GM18517 (cell line): ENCODE results near the gene THRB.

ENCODE experiments used
- ATAC-seq: cut with Tn5 transposase; IDR thresholded peaks from one replicate; pipeline ENCODE4 v1.9.1; 2021; ENCODE audit warnings: mild to moderate bottlenecking, moderate library complexity; ENCODE audit not compliant: unreplicated experiment

The THRB gene

DNA sequence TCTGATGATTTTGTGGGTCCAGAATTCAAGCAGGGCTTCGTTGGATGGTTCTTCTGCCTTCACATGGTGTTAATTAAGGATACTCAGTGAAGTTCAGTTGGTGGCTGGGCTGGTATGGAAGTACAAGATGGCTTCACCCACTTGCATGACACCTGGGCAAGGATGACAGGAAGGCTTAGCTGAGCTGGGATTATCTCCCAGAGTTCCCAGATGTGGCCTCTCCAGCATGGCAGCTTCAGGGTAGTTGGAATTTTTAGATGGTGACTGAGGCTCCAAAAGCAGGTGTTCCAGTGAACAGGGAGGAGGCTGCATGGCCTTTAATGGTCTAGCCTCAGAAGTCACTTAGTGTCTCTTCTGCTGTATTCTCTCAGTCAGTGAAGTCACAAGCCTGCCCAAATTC, 135.5 kb downstream of the THRB start:
- no peak for ATAC-seq

DNA sequence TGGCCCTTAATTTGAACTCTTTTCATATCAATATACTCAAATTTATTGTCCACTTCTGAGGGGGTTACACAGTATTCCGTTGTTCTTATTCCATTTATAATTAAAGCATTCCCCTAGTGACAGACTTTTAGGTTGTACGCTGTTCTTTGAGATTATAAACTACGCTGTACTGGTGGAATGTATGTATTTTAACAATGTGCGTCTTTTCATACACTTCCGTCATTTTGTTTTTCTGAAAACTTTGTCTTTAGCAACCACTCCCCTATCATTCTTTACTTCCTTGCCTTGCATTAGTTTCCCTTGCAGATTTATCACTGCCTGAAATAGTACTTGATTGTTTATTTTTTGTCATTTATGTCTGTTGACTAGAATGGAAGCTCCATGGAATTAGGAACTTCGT, 137.0 kb downstream of the THRB start:
- no peak for ATAC-seq

DNA sequence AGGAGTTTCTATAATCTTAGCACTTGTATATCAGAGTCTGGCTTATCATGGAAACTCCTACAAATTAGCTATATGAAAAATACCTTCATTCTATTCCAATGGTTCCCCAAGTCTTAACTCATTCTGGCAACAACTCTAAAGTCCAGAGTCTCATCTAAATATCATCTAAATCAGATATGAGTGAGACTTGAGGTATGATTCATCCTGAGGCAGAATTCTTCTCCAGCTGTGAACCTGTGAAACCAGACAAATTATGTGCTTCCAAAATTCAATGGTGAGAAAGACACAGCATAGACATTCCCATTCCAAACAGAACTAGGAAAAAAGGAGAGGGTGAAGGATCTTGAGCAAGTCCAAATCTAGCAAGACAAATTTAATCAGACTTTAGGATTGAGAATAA, 138.8 kb downstream of the THRB start:
- ATAC-seq, result no peak

DNA sequence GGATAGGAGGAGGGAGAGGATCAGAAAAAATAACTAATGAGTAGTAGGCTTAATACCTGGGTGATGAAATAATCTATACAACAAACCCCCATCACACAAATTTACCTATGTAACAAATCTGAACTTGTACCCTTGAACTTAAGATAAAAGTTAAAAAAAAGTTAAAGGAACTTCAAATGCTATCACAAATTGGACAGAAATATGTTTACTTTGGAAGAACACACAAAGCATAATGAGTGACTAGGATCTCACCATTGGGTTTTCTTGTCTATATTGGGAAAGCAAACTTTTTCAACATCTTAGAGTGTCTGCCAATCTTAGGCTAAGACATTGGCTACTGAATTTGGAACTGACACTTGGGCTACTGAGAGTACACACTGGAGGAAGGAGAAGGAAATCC, 140.4 kb downstream of the THRB start:
- no peak for ATAC-seq

DNA sequence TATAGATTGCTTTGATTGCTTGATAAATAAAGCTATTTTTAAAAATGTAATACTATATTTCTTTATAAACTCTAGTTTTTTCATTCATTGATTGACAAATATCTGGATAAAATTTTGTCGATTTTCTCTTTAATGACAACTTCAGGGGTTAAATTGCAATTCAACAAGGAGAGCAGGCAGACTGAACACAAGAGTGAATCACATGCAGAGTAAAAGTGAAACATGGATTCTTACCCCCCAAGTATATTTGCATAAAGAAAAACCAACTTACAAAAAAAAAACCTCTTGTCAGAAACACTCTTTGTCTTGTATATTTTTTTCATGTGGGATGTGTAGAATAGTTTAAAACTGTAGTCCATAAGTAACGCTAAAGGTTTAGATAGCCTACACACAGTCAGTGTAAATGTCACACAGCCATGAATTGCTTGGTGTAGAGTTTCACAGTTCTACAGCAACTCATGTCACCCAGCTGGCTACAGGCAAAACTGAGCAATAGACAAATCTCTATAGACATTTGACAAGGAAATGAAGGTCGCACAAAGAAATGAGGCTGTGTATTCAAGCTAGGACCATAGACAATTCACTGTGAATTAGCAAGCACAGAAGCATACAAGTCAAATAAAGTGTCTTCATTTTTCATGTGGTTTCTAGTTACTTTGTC, 141.6 kb downstream of the THRB start:
- ATAC-seq, result no peak

DNA sequence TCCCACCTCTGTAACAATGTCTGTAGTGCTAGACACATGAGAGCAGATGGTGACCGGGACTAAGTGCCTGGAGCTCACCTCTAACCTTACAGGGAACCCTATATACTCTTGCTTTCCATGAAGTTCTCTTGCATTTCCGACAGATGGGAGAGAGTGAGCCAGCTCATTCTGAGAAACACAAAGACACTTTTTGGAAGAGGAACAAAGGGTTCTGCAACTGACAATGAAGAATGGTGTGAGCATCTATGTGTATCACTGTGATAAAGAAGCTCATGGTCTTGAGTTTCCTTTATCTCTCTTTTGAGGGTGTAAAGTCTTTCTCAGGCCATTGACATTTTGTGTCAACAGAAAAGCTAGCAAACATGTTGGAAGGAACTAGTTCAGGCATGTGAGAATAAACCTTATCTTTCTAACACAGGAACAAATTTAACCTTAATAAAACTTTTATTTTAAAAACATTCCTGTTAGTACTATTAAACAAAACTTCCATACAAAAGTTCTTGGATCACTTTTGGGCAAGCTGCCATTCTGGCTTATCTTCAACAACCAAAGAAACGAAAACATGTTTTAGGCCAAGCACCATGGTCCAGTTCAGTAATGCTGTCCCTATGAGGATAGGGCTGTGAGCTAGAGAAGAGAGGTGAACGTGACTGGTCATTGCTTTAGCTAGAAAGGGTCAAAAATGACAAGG, 142.7 kb downstream of the THRB start:
- ATAC-seq, result no peak

DNA sequence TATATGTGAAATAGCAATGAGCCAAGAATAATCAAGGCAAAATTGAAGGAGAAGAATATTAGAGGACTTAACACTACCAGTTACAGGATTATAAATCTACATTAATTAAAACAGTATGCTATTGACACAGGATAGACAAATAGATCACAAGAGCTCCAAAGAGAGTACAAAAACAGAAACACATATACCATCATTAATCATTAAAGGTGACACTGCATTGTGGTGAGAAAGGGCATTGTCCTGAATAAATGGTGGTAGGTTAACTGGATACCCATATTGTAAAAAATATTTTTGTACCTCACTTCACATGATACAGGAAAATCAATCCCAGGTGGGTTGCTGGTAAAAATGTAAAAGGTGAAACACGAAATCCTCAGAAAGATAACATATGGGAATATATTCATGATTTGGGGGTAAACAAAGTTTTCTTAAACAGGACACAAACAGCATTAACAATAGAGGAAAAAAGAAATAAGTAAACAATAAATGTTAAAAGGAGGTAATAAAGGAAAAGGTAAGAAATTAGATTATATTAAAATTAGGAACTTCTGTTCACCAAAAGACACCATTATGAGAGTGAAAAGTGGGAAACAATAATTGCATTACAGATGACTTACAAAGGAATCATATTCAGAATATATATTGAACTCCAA, 145.2 kb downstream of the THRB start:
- ATAC-seq, result no peak

DNA sequence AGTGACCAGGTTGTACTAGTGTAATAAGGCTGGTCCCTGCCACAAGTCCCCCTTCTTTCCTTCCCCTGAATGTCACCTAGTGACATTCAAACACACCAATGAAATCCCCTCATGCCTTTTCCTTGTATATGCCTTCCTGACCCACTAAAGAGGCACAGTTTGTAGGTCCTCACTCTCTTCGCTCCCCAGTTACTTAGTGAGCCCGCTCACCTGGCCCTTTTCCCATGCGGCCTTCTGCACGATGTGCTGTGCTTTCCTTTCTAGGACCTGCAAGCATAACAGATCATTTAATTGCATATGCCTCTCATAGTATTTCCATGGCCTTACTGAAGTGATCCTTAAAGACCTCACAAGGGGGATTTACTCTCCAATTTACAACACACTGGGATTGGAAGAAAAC, 146.3 kb downstream of the THRB start:
- ATAC-seq, result no peak

DNA sequence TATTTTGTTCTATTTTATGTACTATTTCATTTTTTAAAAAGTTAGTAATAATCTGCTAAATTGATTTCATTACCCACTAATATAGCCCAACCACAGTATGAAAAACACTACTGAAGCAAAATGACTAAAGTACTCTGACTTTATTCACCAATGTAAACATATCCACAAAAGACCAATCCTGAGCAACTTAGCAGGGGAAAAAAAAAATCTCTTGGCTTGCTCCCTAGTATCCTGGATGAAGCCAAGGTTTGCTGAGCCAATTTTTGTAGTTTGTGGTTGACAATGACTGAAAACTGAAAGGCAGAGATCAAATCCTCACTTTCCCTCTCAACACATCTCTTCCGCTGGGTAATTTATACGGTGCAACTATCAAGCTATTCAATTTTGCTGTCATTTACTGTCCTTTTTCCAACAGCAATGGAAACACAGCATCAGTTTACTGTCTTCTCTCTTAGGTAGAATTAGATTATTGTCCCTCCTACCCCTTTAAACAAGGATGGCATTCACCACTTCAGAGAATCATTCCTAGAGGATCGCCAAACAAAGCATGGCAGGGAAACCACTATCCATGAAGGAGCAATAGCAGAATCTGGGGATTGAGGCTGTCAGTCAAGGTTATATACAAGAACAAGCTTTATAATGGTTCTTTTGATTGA, 149.7 kb downstream of the THRB start:
- no peak for ATAC-seq

DNA sequence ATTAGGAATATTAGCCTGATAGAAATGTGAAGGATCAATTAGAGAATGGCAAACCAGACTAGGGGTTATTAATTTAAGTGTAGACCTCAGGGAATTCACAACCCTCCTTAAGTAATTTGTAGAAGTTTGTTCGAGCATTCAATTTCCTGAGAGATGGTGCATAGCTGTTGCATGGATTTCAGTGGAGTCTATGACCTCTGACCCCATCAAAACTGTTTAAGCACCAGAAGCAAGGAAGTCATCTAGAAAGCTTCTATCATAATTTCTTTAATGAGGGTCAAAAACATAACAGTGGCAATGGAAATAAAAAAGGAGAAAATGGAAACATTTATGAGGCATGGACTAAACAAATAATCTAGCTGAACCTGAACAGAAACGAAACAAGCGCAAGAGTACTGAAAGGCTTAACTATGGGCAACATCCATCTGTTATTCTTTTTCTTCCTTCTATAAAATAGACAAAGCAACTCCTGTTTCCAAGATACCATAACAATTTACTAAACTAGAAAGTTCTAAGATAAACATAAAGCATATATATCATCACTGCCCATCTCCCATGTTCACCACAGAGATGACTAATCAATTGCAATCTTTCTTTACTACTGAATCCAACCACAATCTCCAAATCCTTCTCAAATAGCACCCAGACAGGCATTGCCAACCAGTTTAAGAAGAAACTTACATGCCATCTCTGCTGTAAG, 151.4 kb downstream of the THRB start:
- ATAC-seq, result no peak

DNA sequence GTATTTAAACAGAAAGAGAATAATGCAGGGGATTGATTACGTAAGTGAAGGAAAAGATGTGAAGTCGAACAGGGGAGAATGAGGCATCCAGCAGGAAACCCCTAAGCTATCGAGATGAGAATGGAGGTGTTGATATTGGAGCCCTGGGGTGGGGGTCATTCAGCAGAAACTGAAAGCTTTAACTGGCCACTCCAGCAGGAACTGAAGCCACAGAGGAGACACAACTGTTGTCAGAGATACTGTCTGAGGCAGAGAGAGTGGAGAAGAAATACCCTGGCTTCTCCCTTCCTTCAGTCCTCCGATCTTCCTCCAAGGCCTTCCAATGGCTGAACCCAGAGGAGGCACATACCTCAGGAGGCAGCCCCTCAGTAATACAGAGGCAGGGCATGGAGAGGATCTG, 152.4 kb downstream of the THRB start:
- ATAC-seq, result no peak

DNA sequence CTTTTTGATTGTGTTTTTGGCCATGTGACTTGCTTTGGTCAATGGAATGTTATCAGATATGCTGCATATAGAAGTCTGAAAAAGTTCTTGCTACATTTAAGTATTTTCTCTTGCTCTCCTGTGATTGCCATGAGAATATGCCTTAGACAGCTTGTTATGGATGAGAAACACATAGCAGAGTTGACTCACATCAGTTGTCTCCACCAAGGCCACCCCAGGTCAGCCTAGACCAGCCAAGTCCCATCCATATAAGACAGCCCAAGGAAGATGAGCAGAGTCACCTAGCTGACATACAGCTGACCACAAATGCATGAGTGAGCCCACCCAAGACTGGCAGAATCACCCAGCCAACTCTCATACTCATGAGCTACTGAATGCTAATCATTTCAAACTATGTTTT, 153.0 kb downstream of the THRB start:
- no peak for ATAC-seq

DNA sequence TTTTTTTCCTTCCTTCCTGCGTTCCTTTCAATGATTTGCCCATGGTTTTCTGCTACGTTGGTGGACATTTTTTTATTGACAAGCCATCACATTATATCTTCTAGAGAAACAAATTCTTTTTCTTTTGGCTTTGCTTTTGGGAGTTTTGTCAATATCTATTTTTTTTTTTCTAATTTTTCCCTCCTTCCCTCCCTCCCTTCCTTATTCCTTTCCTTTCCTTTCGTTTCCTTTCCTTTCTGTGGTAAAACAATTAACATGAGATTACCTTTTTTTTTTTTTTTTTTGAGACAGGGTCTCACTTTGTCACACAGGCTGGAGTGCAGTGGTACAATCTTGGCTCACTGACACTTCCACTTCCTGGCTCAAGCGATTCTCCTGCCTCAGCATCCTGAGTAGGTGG, 153.7 kb downstream of the THRB start:
- ATAC-seq, result no peak

DNA sequence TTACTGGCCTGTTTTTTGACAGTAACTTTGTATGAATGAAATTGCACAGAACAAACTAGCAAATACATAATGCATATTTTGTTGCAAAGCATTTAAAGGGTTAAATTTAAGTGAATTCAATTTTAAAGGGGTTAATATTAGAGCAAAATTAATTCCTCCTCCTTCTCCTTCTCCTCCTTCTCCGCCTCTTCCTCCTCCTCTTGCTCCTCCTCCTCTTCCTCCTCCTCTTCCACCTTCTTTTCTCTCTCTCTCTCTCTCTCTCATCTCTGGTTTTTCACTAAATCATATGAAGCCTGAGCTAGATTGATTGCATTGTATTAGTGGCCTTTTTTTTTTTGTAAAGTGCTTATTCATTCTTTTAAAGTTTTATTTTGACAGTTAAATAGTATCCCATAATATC, 154.5 kb downstream of the THRB start:
- ATAC-seq, result no peak

DNA sequence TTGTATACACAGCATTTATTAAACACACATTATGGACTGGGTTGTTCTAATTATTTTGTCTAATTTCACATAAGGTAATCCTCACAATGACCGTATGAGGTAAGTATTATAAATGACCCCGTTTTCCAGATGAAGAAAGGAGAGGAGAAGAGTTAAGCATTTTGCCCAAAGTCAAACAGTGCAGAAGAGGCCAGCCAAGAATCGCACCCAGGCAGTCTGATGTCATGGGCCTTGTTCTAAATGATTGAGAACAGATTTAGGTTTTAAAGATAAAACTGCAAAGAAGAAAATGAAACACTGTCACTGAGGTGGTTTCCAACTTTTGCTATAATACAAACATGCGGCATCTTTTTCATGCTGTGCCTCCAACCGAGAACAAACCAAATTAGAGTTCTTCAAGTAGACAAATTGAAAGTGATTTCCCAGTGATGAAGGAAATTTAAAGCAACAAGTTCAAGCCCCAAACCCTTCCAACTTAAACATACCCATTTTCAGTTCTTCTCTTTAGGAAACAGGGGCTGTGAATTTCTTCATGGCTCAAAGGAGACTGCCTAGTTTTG, 155.3 kb downstream of the THRB start:
- ATAC-seq, result no peak

DNA sequence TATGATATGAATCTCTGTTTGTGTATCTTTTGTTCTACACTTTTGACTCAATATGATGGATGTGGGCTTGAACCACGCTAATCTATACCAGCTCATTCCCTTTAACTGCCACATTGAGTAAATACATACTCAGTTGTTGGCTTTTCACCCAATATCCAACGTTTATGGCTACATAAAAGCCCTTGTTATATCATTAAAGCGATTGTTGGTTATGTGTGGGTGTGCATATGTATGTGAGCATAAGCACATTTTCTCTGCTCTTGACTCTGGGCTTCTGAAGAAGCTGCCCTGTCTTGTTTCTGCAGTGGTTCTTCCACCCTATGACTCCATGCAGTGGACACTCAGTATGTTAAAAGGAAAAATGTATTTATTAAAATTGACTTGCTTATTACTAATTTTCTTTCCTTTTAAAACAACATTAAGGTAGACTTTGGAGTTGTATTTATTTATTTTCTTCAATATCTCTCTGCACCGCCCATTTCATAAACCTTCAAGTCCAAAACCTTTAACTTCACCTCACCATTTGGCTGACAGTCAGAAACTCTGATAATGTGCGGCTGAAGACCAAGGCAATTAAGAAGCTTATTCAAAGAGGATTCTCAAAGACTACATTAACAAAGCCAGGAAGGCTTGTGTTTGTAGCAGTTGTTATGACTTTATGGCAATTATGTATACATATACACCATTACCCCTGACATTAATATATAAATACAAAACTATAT, 156.1 kb downstream of the THRB start:
- ATAC-seq, result no peak

DNA sequence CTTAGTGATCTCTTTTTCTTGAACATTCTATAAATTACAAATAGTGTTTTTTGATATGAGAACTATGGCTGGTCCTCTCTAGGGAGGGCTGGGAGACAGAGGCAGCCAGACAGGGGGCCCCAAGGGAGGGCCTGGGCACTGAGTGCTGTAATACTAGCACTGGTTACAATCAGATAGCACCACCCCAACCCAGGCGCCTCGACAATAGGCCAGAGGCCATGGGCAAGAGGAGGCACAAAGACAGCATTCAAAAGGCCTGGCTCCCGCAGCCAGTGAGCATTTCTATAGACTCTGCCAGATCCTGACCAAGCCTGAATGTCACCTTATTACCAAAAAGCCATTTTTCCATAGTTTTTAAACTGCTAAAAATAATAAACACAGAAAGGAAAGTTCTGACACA, 158.5 kb downstream of the THRB start:
- ATAC-seq, result no peak

DNA sequence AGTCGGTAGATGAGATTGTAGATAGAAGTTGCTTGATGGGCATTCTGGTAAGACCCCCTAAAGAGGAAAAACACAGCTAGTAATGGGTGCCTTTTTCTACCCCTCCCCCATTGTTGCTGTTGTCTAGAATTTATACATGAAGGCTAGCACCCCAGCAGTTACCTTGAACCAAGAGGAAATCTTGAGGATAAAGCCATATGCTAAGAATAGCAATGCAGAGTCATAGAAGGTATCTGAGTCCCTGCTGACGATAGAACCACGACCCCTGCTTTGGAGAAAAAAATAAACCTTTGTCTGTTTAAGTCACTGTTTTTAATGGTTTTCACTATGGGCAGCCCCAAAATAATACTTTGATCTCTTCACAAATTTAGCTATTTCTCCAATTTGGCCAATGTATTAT, 162.6 kb downstream of the THRB start:
- ATAC-seq, result no peak

DNA sequence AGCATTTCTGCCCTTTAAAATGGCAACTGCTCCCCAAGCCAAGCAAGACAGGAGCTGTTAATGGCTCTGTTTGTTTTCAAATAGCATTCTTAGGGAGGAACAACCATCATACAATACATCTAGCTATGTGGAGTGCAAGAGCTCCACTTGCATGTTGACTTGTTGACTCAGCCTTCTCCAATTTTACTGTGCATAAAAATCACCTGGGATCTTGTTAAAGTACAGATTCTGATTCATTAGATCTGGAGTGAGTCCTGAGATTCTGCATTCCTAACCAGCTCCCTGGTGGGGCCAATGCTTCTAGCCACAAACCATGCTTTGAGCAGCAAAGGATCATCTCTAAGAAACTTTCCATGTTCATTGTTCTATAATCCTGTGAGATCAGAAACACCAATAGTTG, 171.4 kb downstream of the THRB start:
- ATAC-seq, result no peak

DNA sequence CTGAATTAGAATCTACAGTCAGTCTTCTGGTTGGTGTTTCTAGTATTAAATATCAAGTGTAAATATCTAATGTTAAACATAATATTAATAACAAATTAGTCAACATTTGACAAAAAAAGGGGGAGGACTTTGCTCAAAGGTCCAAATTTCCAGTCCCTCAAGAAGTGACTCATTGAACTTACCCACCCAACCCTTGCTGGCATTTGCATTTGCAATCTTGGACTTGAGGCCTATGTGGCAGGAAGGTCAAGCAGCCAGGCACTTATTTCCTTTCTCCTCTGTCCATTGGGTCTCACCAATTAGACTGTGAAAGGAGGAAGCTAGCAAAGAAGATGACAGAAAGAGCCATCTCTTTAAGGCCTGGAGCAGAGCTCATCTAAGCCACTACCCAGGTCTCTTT, 174.0 kb downstream of the THRB start:
- no peak for ATAC-seq
